Measurements from ENCODE around the gene GNPDA1. TPM values are rescaled to one million over a fixed set of nuclear protein-coding genes. Genes with fewer than 3 reads are reported as not detected.

The GNPDA1 gene
- total and polyA plus RNA-seq, 10 of the 15 experiments (the other 5 are each of a cell fraction or from before 2014, with no cell fraction given) = 1.0 to 11.9 (median 3.9) TPM

DNA sequence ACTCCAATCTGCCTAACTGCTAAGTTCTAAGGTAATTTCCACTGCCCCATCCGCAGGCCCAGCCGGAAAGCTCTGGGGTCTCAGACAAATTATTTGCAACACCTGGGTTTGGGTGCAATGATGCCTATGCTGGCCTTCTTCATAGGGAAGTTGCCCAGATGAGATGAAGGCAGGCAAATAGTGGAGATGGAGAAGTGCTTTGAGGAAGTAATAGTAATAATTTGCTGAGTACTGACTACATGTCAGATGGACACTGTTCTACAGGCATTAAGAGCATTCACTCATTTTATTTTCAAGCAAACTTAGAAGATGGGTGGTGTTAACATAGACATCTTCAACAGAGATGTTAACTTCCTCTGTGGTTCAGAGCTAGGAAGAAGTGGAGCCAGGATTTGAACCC, 58.6 kb downstream of the GNPDA1 start:
- H3K27ac ChIP-seq (ENCODE audit: control insufficient read depth, insufficient read depth) = no peak overlapping the region
- 86% methylated on average over 2 of the region's 2 CpGs for WGBS (ENCODE audit: insufficient coverage, insufficient replicate concordance, low lambda C conversion rate, missing lambda C conversion rate)
- H2AFZ ChIP-seq (ENCODE audit: control insufficient read depth, low read depth, low read length) = no peak overlapping the region
- no peak overlapping the region for H3K4me3 ChIP-seq
- H3K4me2 ChIP-seq (ENCODE audit: control insufficient read depth, insufficient read depth) = no peak overlapping the region
- DNase-seq (ENCODE audit: low read depth, low spot score) (no peak), ATAC-seq (no peak), FAIRE-seq (no peak)
- H3K9me3 ChIP-seq (replicated peaks; ENCODE audit: control insufficient read depth, insufficient read depth, low read length) = no peaks in the 10 kb centered on the region
- no TSS peak for BruUV-seq (replicated peaks)
- H3K4me1 ChIP-seq (ENCODE audit: control insufficient read depth, insufficient read depth, low read length) = peaks cover 3% of the 10 kb centered on the region; the same call in 1 of the 2 replicates
- H3K79me2 ChIP-seq (ENCODE audit: control insufficient read depth, insufficient read depth, low read length) = no peaks in the 10 kb centered on the region
- ChIA-PET POLR2A (no interaction called here), RAD21 (ENCODE audit: unreplicated experiment) (interaction anchor here (1.2 to 1.4 kb wide), 2 partner anchors 31 to 262 kb away, joined by 3 to 4 read pairs; partner anchors contain the start of gene DELE1), CTCF (interaction anchor here (1.4 to 1.8 kb wide), 3 partner anchors 16 to 65 kb away, joined by 3 to 6 read pairs (median 4); partner anchors contain the start of gene RNF14), SMC1A (ENCODE audit: uncharacterized antibody, unreplicated experiment) (no interaction called here)
- no peak overlapping the region for H3K9ac ChIP-seq (ENCODE audit: control insufficient read depth, insufficient read depth, low read length)
- TF ChIP-seq, protein P1, sequence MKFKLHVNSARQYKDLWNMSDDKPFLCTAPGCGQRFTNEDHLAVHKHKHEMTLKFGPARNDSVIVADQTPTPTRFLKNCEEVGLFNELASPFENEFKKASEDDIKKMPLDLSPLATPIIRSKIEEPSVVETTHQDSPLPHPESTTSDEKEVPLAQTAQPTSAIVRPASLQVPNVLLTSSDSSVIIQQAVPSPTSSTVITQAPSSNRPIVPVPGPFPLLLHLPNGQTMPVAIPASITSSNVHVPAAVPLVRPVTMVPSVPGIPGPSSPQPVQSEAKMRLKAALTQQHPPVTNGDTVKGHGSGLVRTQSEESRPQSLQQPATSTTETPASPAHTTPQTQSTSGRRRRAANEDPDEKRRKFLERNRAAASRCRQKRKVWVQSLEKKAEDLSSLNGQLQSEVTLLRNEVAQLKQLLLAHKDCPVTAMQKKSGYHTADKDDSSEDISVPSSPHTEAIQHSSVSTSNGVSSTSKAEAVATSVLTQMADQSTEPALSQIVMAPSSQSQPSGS (IDR thresholded peaks at IDR 0.05; ENCODE audit: low read length) = no peak
- no peak for TF ChIP-seq CHD4 (IDR thresholded peaks at IDR 0.05)
- TF ChIP-seq, protein P2, sequence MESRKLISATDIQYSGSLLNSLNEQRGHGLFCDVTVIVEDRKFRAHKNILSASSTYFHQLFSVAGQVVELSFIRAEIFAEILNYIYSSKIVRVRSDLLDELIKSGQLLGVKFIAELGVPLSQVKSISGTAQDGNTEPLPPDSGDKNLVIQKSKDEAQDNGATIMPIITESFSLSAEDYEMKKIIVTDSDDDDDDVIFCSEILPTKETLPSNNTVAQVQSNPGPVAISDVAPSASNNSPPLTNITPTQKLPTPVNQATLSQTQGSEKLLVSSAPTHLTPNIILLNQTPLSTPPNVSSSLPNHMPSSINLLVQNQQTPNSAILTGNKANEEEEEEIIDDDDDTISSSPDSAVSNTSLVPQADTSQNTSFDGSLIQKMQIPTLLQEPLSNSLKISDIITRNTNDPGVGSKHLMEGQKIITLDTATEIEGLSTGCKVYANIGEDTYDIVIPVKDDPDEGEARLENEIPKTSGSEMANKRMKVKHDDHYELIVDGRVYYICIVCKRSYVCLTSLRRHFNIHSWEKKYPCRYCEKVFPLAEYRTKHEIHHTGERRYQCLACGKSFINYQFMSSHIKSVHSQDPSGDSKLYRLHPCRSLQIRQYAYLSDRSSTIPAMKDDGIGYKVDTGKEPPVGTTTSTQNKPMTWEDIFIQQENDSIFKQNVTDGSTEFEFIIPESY (IDR thresholded peaks at IDR 0.05) = no peak
- no peaks in the 10 kb centered on the region for H4K20me1 ChIP-seq (ENCODE audit: control insufficient read depth, insufficient read depth)
- intact Hi-C loops (cut with micrococcal nuclease; ENCODE audit: unreplicated experiment) (no loop called here), in situ Hi-C loops (cut with MboI) (no loop called here)
- no peaks in the 10 kb centered on the region for H3K27me3 ChIP-seq (replicated peaks in 1 of 2; ENCODE audit: control insufficient read depth in 2 of 2, insufficient read depth in 2 of 2, low read length in 1 of 2)
- no peaks in the 10 kb centered on the region for H3K36me3 ChIP-seq (ENCODE audit: control insufficient read depth in 2 of 2, insufficient read depth in 2 of 2, low read length in 1 of 2)

DNA sequence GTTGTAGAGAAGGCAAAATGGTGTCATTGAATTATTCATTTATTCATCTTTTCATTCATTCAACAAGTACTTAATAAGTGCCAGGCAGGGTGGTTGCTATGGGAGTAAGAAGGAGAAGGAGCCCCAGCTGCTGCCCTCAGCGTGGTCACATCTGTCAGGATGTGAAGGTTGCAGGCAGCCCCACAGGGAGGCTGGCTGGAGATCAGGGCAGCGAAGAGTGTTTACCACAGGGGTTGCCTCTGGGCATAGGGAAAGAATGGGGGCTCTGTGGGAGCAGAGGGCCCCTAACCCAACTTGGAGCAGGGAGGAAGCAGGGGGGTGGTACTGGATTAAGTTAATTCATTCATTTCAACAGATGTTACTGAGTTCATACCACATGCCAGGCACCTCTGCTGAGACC, 60.8 kb downstream of the GNPDA1 start:
- H3K9me3 ChIP-seq (replicated peaks; ENCODE audit: control insufficient read depth, insufficient read depth, low read length) = no peaks in the 10 kb centered on the region
- no TSS peak for BruUV-seq (replicated peaks)
- ChIA-PET POLR2A (interaction anchor here (1.1 kb wide), 1 partner anchor 17 kb away, joined by 3 read pairs; the partner anchor contains the start of gene RNF14), SMC1A (ENCODE audit: uncharacterized antibody, unreplicated experiment) (interaction anchor here (1.2 to 1.6 kb wide), 2 partner anchors 9 to 256 kb away, joined by 3 to 4 read pairs; no protein-coding TSS in a partner anchor), CTCF (no interaction called here), RAD21 (ENCODE audit: unreplicated experiment) (no interaction called here)
- H3K4me3 ChIP-seq = no peak overlapping the region
- H3K4me1 ChIP-seq (ENCODE audit: control insufficient read depth, insufficient read depth, low read length) = no peaks in the 10 kb centered on the region
- no peaks in the 10 kb centered on the region for H3K79me2 ChIP-seq (ENCODE audit: control insufficient read depth, insufficient read depth, low read length)
- intact Hi-C loops (cut with micrococcal nuclease; ENCODE audit: unreplicated experiment) (no loop called here), in situ Hi-C loops (cut with MboI) (no loop called here)
- no peaks in the 10 kb centered on the region for H3K36me3 ChIP-seq (ENCODE audit: control insufficient read depth in 2 of 2, insufficient read depth in 2 of 2, low read length in 1 of 2)
- H3K27ac ChIP-seq (ENCODE audit: control insufficient read depth, insufficient read depth) = no peak overlapping the region
- no peak overlapping the region for H2AFZ ChIP-seq (ENCODE audit: control insufficient read depth, low read depth, low read length)
- H3K9ac ChIP-seq (ENCODE audit: control insufficient read depth, insufficient read depth, low read length) = no peak overlapping the region
- WGBS (ENCODE audit: insufficient coverage, insufficient replicate concordance, low lambda C conversion rate, missing lambda C conversion rate) = 64% methylated on average over 2 of the region's 2 CpGs
- no peak for FAIRE-seq
- ATAC-seq = no peak
- no peaks in the 10 kb centered on the region for H3K27me3 ChIP-seq (replicated peaks in 1 of 2; ENCODE audit: control insufficient read depth in 2 of 2, insufficient read depth in 2 of 2, low read length in 1 of 2)
- H4K20me1 ChIP-seq (ENCODE audit: control insufficient read depth, insufficient read depth) = no peaks in the 10 kb centered on the region
- no peak for DNase-seq (ENCODE audit: low read depth, low spot score)
- H3K4me2 ChIP-seq (ENCODE audit: control insufficient read depth, insufficient read depth) = no peak overlapping the region
- TF ChIP-seq CHD1 (IDR thresholded peaks at IDR 0.05; ENCODE audit: low read depth, low read length) (no peak), RAD21 (IDR thresholded peaks at IDR 0.05; ENCODE audit: insufficient read depth, low read depth, low read length) (no peak), ZBED1 (IDR thresholded peaks at IDR 0.05; ENCODE audit: borderline replicate concordance) (no peak), MXI1 (IDR thresholded peaks at IDR 0.05; ENCODE audit: low read depth, low read length) (no peak), ZNF384 (IDR thresholded peaks at IDR 0.05; ENCODE audit: borderline replicate concordance, low read depth, low read length) (no peak), SIN3A (IDR thresholded peaks at IDR 0.05; ENCODE audit: low read depth, low read length) (no peak), ZNF217 (IDR thresholded peaks at IDR 0.05) (no peak), HDGF (IDR thresholded peaks at IDR 0.05) (no peak), KLF5 (IDR thresholded peaks at IDR 0.05; ENCODE audit: partially characterized antibody) (no peak), EGR1 (IDR thresholded peaks at IDR 0.05; ENCODE audit: borderline replicate concordance in 1 of 2, low read depth in 2 of 2, low read length in 2 of 2) (no peak), EED (IDR thresholded peaks at IDR 0.05; ENCODE audit: low read depth) (no peak)
- TF ChIP-seq, protein P3, sequence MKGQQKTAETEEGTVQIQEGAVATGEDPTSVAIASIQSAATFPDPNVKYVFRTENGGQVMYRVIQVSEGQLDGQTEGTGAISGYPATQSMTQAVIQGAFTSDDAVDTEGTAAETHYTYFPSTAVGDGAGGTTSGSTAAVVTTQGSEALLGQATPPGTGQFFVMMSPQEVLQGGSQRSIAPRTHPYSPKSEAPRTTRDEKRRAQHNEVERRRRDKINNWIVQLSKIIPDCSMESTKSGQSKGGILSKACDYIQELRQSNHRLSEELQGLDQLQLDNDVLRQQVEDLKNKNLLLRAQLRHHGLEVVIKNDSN (IDR thresholded peaks at IDR 0.05; ENCODE audit: borderline replicate concordance, extremely low read length, insufficient read depth, low read depth, low read length) = no peak

Data from GM12878 (cell line).